Measurements from ENCODE around the gene BCR.

Gene BCR

DNA sequence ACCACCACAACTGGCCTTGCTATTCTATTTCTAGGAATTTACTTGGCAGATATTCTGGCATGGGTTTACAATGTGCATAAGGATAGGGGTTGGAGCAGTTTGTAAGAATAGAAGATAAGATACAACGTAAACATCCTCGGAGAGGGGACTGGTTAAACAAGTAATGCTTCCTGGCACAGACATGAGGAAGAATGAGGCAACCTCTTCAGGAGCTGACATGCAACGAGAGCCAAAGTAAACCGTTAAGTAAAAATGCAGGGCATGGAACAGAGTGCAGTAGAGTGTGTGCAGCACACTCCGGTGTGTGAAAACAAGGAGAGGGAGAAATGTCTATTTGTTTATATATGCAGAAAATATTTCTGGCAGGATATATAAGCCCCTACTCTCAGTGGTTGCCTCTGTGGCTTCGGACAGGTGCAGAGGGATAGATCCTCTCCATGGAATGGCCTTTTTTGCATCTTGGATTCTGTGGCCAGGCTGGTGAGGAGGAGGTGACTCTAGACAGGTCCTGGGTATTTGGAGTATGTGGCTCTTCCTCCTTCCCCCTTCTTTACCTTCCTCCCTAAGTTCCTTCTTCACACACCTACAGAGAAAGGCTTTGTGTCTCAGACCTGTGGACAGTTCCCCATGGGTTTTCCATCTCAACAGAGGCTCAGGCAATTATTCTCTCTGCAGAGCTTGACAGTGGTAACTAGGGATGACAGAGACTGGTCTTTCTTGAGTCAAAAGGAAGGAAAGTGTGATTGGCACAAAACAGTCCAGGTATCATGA lies 32.5 kb upstream of the BCR start:
- TF ChIP-seq CTCF (IDR thresholded peaks at IDR 0.05; ENCODE audit: insufficient read depth, low read length, poor library complexity, severe bottlenecking): no peak
- H3K27me3 ChIP-seq (replicated peaks; ENCODE audit: control insufficient read depth, insufficient read depth, low read length): no peaks in the 10 kb centered on the region
- H3K4me3 ChIP-seq (replicated peaks; ENCODE audit: low read depth, low read length): no peak overlapping the region
- DNase-seq (ENCODE audit: extremely low read depth, insufficient read length): no peak
- no peaks in the 10 kb centered on the region for H3K36me3 ChIP-seq (ENCODE audit: control insufficient read depth, insufficient read depth, low read length)

DNA sequence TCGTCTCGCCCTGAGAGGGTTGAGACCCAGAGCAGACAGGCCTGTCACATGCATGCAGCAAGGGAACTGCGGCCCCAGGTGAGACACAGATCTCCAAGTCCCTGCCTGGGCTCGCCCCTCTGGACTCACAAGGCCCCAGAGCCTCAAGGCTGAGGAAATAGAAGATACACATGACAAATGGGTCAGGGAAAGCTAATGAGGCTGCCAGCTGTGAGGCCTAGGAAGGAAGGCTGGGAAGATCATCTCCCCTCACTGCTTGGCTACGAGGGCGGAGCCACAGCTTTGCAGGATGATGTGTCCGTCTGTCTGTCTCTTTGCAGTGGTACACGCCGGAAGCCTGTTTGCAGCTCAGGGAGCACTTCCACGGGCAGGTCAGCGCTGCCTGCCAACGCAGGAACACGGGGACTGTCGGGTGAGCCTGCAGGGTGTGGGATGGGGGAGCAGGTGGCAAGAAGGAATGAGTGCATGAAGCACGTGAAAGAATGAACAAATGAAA lies 30.5 kb upstream of the BCR start:
- no peak for TF ChIP-seq CTCF (IDR thresholded peaks at IDR 0.05; ENCODE audit: insufficient read depth, low read length, poor library complexity, severe bottlenecking)
- no peak overlapping the region for H3K4me3 ChIP-seq (replicated peaks; ENCODE audit: low read depth, low read length)
- DNase-seq (ENCODE audit: extremely low read depth, insufficient read length): no peak
- H3K27me3 ChIP-seq (replicated peaks; ENCODE audit: control insufficient read depth, insufficient read depth, low read length): no peaks in the 10 kb centered on the region
- H3K36me3 ChIP-seq (ENCODE audit: control insufficient read depth, insufficient read depth, low read length): no peaks in the 10 kb centered on the region; the same call in 1 of the 2 replicates

- no peak for DNase-seq (ENCODE audit: extremely low read depth, insufficient read length)
- Histone ChIP-seq H3K27me3 (replicated peaks; ENCODE audit: control insufficient read depth, insufficient read depth, low read length) (no peaks in the 10 kb centered on the region), H3K36me3 (ENCODE audit: control insufficient read depth, insufficient read depth, low read length) (no peaks in the 10 kb centered on the region; the same call in 1 of the 2 replicates), H3K4me3 (replicated peaks; ENCODE audit: low read depth, low read length) (no peak overlapping the region)
- no peak for TF ChIP-seq CTCF (IDR thresholded peaks at IDR 0.05; ENCODE audit: insufficient read depth, low read length, poor library complexity, severe bottlenecking)
Observed at GRCh38 chr22:23150762-23151161, 29.5 kb upstream of the BCR start.

DNA sequence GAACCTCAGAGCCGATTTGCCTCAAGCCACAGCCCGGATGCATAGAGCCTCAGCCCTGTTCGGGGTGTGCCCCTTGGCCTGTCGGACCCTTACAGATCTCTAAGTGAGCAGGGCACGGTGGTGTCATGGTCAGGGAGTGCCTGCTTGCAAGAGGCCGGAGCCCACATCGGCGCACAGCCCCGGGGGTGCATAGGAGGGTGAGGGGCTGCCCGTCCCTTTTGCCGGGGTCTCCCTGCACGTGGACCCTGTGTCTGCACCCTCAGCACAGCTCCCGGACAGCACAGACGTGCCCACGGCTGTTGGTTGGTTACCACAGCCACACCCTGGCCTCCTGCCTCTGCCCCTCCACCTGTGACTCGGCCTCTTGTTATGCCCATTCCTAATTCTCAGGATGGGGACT lies 28.5 kb upstream of the BCR start:
- no peaks in the 10 kb centered on the region for H3K27me3 ChIP-seq (replicated peaks; ENCODE audit: control insufficient read depth, insufficient read depth, low read length)
- no peak overlapping the region for H3K4me3 ChIP-seq (replicated peaks; ENCODE audit: low read depth, low read length)
- no peak for TF ChIP-seq CTCF (IDR thresholded peaks at IDR 0.05; ENCODE audit: insufficient read depth, low read length, poor library complexity, severe bottlenecking)
- no peaks in the 10 kb centered on the region; the same call in 1 of the 2 replicates for H3K36me3 ChIP-seq (ENCODE audit: control insufficient read depth, insufficient read depth, low read length)
- DNase-seq (ENCODE audit: extremely low read depth, insufficient read length): no peak

- Histone ChIP-seq H3K4me3 (replicated peaks; ENCODE audit: low read depth, low read length) (peak overlapping the region; percentile 11), H3K27me3 (replicated peaks; ENCODE audit: control insufficient read depth, insufficient read depth, low read length) (no peaks in the 10 kb centered on the region), H3K36me3 (ENCODE audit: control insufficient read depth, insufficient read depth, low read length) (no peaks in the 10 kb centered on the region; the same call in 1 of the 2 replicates)
- no peak for DNase-seq (ENCODE audit: extremely low read depth, insufficient read length)
- TF ChIP-seq CTCF (IDR thresholded peaks at IDR 0.05; ENCODE audit: insufficient read depth, low read length, poor library complexity, severe bottlenecking): no peak
Observed at GRCh38 chr22:23152238-23153114, 27.8 kb upstream of the BCR start.

All from GM06990 (cell line).